ES-I3 (cell line): ENCODE results near the gene NT5C.
"Not testable (repeated sequence)": the region's sequence is repeated elsewhere in the genome, so short reads cannot be mapped to it uniquely, and the experiment has no call there.

Experiments used
- H3K36me3 ChIP-seq: 2 replicates; pipeline ENCODE4 v1.6.1; 2013; ENCODE audit warnings: mild to moderate bottlenecking, low read length, control low read depth, moderate library complexity; ENCODE audit not compliant: insufficient read depth
- H3K4me1 ChIP-seq: 2 replicates; pipeline ENCODE4 v1.6.1; 2013; ENCODE audit warnings: mild to moderate bottlenecking, control low read depth, low read length; ENCODE audit not compliant: insufficient read depth
- H3K9ac ChIP-seq: 2 replicates; pipeline ENCODE4 v1.6.1; 2013; ENCODE audit warnings: low read depth, mild to moderate bottlenecking, low read length, moderate library complexity
- H3K9me3 ChIP-seq: 2 replicates; pipeline ENCODE4 v1.6.1; 2013; ENCODE audit warnings: mild to moderate bottlenecking, low read length, moderate library complexity; ENCODE audit not compliant: control insufficient read depth, insufficient read depth

NT5C gene

GRCh38 chr17:75133001-75133400 lies 1.5 kb upstream of the NT5C start:
- Histone ChIP-seq H3K9ac (no peak overlapping the region), H3K4me1 (no peaks in the 10 kb centered on the region; the same call in 1 of the 2 replicates), H3K9me3 (no peaks in the 10 kb centered on the region), H3K36me3 (peaks cover 21% of the 10 kb centered on the region)

DNA sequence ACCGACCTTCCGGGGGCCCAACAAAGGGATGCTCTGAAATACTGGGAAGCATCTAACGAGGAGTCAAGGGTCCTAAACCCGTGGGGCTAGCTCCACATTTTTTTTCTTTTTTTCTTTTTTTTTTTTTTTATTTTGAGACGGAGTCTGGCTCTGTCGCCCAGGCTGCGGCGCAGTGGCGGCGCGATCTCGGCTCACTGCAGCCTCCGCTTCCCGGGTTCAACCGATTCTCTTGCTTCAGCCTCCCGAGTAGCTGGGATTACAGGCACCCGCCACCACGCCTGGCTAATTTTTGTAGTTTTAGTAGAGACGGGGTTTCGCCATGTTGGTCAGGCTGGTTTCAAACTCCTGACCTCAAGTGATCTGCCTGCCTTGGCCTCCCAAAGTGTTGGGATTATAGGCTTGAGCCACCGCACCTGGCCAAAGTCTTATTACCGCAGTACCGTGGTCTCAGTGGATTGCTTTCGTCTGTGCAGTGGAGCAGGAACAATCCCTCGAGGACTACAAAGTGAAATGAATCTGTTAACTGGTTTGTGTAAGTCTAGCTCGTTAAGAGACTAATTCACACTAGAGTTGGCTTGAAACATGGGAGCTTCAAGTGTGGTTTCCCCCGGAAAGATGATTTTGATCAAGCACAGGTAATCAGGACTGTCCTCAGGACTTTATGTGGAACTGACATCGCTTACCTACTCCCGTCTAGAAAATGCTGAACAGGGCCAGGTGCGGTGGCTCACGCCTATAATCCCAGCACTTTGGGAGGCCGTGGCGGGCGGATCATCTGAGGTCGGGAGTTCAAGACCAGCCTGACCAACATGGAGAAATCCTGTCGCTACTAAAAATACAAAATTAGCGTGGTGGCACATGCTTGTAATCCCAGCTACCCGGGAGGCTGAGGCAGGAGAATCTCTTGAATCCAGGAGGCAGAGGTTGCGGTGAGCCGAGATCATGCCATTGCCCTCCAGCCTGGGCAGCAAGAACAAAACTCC lies 767 bp upstream of the NT5C start:
- not testable (repeated sequence) for H3K4me1 ChIP-seq, H3K9me3 ChIP-seq
- H3K36me3 ChIP-seq: peaks cover 21% of the 10 kb centered on the region
- peak overlapping the region; percentile 95 for H3K9ac ChIP-seq

- H3K9ac ChIP-seq: peak overlapping the region; percentile 95
- peaks cover 11% of the 10 kb centered on the region for H3K36me3 ChIP-seq
- H3K4me1 ChIP-seq: no peaks in the 10 kb centered on the region; the same call in 1 of the 2 replicates
- H3K9me3 ChIP-seq: no peaks in the 10 kb centered on the region
Measured at GRCh38 chr17:75130632-75131277, 787 bp downstream of the NT5C start.

GRCh38 chr17:75130059-75130631 lies 1.4 kb downstream of the NT5C start:
- Histone ChIP-seq H3K4me1 (no peaks in the 10 kb centered on the region; the same call in 1 of the 2 replicates), H3K36me3 (peaks cover 5% of the 10 kb centered on the region), H3K9ac (peak overlapping the region; percentile 95; the same call in 1 of the 2 replicates), H3K9me3 (no peaks in the 10 kb centered on the region)

DNA sequence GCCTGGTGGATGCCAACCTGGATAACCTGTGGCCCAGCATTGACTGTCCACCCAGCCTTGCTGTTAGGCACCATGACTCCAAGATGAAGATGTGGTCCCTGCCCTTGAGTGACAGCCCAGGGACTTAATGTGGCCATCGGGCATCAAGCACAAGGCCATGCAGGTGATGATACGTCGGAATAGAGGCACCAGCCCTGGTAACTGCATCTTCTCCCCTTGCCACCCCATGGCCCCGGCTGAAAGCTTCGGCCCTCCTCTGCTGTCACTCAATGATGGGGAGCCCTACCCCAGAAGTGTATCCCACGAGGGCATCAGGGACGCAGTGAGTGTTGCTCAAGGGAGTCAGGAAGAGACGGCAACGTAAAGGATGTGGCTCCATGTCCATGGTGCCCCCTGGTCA lies 2.0 kb downstream of the NT5C start:
- Histone ChIP-seq H3K9me3 (no peaks in the 10 kb centered on the region), H3K36me3 (peaks cover 4% of the 10 kb centered on the region; the same call in 1 of the 2 replicates), H3K9ac (no peak overlapping the region), H3K4me1 (no peaks in the 10 kb centered on the region; the same call in 1 of the 2 replicates)

DNA sequence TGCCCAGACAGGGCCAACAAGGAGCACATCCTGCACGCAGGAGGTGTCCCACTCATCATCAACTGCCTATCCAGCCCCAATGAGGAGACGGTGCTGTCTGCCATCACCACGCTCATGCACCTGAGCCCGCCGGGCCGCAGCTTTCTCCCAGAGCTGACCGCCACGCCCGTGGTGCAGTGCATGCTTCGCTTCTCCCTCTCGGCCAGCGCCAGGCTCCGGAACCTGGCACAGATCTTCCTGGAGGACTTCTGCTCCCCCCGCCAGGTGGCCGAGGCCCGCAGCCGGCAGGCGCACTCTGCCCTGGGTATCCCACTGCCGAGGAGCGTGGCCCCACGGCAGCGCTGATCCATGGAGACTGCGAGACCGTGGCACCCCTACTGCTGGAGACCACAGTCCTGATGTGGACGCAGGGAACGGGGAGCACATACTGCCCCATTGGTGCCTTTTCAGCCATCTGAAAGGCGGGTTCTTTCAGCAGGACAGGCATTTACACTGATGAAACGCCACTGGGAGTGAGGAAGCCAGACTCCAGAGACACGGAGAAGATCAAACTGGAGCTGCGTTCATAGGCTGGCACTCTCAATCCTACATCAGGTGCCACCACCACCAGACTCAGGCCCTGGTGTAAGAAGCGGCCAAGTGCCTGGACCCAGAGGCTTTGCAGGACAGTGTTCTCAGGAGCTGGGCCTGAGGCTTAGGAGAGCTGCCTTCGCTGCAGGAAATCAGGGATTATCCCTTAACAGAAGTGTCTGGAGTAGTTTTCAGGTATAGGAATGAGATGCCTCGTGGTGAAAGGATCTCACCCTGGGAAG lies 2.6 kb downstream of the NT5C start:
- Histone ChIP-seq H3K4me1 (no peaks in the 10 kb centered on the region), H3K9ac (no peak overlapping the region), H3K36me3 (peaks cover 4% of the 10 kb centered on the region; the same call in 1 of the 2 replicates), H3K9me3 (no peaks in the 10 kb centered on the region)

DNA sequence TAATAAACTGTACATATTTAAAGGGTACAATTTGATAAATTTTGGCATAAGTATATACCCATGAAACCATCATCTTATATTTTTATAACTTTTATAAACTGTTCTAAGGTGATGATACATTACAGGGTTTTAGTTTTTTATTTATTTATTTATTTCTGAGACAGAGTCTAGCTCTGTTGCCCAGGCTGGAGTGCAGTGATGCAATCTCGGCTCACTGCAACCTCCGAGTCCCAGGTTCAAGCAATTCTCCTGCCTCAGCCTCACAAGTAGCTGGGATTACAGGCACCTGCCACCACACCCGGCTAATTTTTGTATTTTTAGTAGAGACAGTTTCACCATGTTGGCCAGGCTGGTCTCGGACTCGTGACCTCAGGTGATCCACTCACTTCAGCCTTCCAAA lies 3.6 kb downstream of the NT5C start:
- not testable (repeated sequence) for H3K36me3 ChIP-seq, H3K9me3 ChIP-seq, H3K9ac ChIP-seq, H3K4me1 ChIP-seq

DNA sequence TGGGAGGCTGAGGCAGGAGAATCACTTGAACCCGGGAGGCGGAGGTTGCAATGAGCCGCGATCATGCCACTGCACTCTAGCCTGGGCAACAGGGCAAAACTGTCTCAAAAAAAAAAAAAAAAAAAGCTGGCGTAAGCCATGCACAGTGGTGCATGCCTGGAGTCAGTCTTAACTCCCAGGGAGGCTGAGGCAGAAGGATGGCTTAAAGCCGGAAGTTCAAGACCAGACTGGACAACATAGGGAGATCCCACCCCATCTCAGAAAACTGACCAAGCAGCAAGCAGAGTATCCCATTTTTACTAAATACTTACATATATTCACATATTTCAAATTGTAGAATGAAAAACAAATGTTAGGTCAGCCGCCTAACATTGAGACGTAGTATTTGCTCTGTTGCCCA lies 4.6 kb downstream of the NT5C start:
- Histone ChIP-seq H3K36me3 (peaks cover 4% of the 10 kb centered on the region; the same call in 1 of the 2 replicates), H3K9me3 (no peaks in the 10 kb centered on the region), H3K4me1 (no peaks in the 10 kb centered on the region), H3K9ac (no peak overlapping the region)

GRCh38 chr17:75125984-75126383 lies 5.6 kb downstream of the NT5C start:
- peaks cover 4% of the 10 kb centered on the region; the same call in 1 of the 2 replicates for H3K36me3 ChIP-seq
- no peaks in the 10 kb centered on the region for H3K9me3 ChIP-seq
- no peaks in the 10 kb centered on the region for H3K4me1 ChIP-seq
- H3K9ac ChIP-seq: no peak overlapping the region

- Histone ChIP-seq H3K36me3 (peaks cover 2% of the 10 kb centered on the region; the same call in 1 of the 2 replicates), H3K9ac (no peak overlapping the region), H3K4me1 (no peaks in the 10 kb centered on the region), H3K9me3 (no peaks in the 10 kb centered on the region)
Measured at GRCh38 chr17:75124819-75125162, 6.8 kb downstream of the NT5C start.

DNA sequence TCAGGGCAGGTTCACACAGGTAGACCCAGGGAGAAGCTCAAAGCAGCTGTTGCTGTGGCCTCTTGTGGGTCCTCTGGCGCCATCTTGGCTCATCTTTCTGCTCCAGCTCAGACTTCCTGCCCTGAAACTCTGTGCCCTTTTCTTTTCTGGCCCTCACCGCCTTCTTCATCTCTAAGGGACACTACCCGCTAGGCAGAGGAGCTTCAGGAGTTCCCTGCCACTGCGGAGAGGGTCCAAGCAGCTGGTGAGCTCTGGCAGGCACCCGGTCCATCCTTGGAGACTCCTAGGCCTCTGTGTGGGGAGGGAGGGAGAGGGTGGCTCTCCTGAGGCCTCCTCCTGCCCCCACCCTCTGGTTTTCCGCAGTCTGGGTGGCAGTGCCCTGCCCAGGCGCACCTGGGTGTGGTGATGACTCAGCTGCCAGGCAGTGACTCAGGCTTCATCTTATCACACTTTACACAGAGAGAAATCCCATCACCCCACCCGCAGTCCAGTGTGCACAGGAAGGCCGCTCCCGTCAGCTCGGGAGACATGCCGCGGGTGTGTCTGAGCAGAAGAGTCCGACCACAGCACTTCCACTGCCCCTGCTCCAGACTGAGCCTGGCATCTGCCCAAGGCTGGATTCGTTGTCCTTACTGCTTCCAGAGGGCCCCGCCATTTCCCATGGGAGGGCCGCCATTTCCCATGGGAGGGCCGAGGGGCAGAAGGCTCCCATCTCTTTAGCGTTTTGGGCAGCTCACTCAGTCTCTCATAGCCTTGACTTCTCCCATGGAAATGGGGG lies 7.3 kb downstream of the NT5C start:
- no peaks in the 10 kb centered on the region for H3K9me3 ChIP-seq
- no peaks in the 10 kb centered on the region for H3K4me1 ChIP-seq
- no peak overlapping the region for H3K9ac ChIP-seq
- no peaks in the 10 kb centered on the region for H3K36me3 ChIP-seq

GRCh38 chr17:75118307-75118706 lies 13.2 kb downstream of the NT5C start:
- Histone ChIP-seq H3K9ac (no peak overlapping the region), H3K9me3 (no peaks in the 10 kb centered on the region), H3K36me3 (no peaks in the 10 kb centered on the region; the same call in 1 of the 2 replicates), H3K4me1 (peaks cover 4% of the 10 kb centered on the region; the same call in 1 of the 2 replicates)

DNA sequence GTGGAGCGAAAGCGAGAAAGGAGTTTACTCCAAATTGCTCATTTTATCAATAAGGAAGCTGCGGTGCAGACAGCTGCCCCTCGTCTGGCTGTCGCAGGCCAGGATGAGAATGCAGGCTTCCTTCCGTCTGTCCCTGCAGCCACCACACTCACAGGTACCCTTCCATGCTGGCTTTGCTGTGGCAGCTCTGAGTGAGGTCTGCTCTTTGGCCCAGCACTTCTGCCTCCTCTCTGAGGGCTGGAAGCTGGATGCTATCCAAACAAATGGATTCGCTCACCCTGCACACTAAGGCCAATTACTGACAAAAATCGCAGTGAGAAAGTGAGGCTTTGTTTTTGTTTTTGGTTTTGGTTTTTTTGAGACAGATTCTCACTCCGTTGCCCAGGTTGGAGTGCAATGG lies 14.8 kb downstream of the NT5C start:
- Histone ChIP-seq H3K9me3 (no peaks in the 10 kb centered on the region), H3K4me1 (peaks cover 4% of the 10 kb centered on the region; the same call in 1 of the 2 replicates), H3K9ac (no peak overlapping the region), H3K36me3 (no peaks in the 10 kb centered on the region; the same call in 1 of the 2 replicates)
